Umbilical cord (tissue), 2 donors: Measurements from ENCODE around the gene NUDCD3. TPM values are rescaled to one million over a fixed set of nuclear protein-coding genes. Genes with fewer than 3 reads are reported as not detected.
A peak's percentile ranks its signal among the peaks of the same experiment; 100 is the strongest.

Experiments
- DNase-seq: peaks from one replicate; pipeline ENCODE4 v3.0.0-alpha.2; 2015; ENCODE audit warnings: low spot score
- total RNA-seq: library from RNA; depleted of rRNA; stranded (reverse); fragments of >200 nt; gene quantifications from one replicate; pipeline ENCODE4 v1.2.3, GENCODE V29; 2014; ENCODE audit warnings: low replicate concordance; ENCODE audit not compliant: insufficient read depth

The NUDCD3 gene
- total RNA-seq, 1 donor from 2014 or later, result 51.8 TPM

GRCh38 chr7:44368455-44368854 is 122.0 kb downstream of the NUDCD3 start:
- no peak for DNase-seq

DNA sequence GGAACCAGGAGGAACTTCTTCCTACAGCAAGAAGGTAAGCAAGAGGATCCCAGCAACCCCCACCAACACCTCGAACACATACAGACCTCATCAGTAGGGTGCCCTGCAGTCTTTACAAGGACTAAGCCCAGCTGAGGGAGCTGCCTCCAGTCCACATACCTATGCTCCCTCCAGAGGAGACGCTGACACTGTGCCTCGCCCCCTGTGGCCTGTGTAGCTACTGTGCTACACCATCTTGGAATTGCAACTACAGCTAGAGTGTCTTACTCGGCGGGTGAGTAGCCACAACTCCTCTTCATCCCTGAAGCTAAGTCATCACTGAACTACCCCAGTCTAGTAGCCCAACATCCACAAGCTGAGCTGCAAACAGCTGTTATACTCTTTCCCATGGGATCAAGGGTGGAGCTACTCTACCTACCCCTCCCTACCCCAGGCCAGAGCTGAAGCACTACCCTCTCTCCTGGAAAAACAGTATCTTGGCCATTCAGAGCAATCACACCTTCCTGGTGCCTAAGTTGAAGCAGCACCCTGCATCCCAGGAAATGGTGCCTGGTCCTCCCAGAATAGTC is 122.9 kb downstream of the NUDCD3 start:
- no peak for DNase-seq

- DNase-seq, result no peak
Measured at GRCh38 chr7:44366986-44367385, 123.5 kb downstream of the NUDCD3 start.

DNA sequence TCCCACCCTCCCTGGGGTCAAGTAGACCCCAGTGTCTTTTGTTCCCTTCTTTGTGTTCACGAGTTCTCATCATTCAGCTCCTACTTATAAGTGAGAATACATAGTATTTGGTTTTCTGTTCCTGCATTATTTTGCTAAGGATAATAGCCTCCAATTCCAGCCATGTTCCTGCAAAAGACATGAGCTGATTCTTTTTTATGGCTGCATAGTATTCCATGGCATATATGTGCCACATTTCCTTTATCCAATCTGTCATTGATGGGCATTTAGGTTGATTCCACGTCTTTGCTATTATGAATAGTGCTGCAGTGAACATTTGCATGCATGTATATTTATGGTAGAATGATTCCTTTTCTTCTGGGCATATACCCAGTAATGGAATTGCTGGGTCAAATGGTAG is 136.8 kb downstream of the NUDCD3 start:
- DNase-seq, result no peak

GRCh38 chr7:44348851-44349781 is 141.3 kb downstream of the NUDCD3 start:
- DNase-seq, result no peak

DNA sequence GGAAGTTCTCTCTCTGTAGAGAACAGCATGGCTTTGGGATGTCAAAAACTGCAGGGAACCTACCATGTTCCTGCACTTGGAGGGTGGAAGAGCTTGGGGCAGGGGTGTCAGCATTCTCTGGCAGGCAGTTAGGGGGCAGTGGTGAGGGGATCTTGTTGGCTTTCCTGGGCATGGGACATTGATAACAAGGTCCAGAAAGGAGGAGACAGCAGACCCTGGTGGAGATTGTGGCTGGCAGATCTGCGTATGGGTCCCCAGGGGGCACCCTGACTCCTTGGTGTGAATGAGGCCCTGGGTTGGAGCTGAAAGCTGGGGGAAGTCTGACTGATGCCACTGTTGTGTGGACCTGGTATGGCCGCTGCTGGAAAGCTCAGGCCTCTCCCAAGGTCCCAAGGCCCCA is 142.2 kb downstream of the NUDCD3 start:
- no peak for DNase-seq

GRCh38 chr7:44347546-44348114 is 142.8 kb downstream of the NUDCD3 start:
- no peak for DNase-seq

- DNase-seq, result no peak
Measured at GRCh38 chr7:44346063-44346462, 144.4 kb downstream of the NUDCD3 start.

DNA sequence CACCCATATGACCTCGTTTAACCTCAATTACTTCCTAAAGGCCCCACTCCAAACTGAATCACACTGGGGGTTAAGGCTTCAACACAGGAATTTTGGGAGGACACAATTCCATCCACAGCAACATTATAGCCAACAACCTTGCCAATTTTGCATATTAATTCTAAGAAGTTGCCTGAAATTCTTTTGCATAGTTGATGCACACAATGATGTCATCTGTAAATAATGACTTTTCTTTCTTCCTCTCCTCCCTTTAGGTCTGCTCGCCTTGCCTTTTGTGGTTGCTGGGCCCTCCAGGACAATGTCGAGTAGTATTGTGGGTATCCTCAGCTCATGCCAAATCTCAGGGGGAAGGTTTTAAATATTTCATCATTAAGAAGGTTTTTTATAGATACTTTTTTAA is 149.1 kb downstream of the NUDCD3 start:
- DNase-seq, result no peak

- no peak for DNase-seq
Measured at GRCh38 chr7:44338600-44338999, 151.9 kb downstream of the NUDCD3 start.

- no peak for DNase-seq
Measured at GRCh38 chr7:44336491-44336890, 154.0 kb downstream of the NUDCD3 start.

GRCh38 chr7:44335184-44335583 is 155.3 kb downstream of the NUDCD3 start:
- no peak for DNase-seq

DNA sequence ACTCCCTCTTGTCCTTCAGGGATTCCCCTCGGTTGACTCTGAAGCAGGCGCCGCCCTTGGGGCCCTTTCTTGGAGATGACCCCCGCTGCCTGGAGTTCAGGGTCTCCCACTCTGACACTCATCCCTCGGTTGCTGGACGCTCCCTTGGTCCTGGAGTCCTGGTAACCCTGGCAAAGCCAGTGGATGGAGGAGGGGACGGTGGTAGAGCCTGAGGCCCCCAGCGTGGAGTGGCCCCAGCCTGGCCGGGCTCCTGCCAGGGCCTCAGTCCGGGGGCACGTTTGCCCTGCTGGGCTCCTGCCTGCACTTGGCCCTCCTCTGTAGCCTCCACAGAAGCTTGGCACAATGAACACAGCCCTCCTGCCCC is 155.7 kb downstream of the NUDCD3 start:
- DNase-seq, result no peak

- DNase-seq, result peak; percentile 35
Measured at GRCh38 chr7:44333911-44334733, 156.3 kb downstream of the NUDCD3 start.

DNA sequence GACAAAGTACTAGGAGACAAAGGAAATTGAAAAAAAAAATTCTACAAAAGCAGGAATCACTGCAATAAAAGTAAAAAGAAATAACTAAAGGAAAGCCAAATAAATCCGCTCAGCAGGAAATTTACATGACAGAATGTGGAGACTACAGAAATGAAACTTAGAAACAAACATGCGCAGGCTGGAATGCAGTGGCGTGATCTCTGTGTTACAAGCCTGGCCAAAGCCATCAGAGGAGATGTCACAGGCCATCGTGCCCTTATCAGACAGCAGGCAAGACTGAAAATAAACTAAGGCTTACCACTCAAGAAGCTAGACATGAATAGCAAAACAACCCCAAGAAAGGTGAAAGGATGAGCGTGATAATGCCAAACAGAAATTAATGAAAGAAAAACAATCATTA is 158.8 kb downstream of the NUDCD3 start:
- peak; percentile 44 for DNase-seq

- DNase-seq, result no peak
Measured at GRCh38 chr7:44330331-44330730, 160.1 kb downstream of the NUDCD3 start.

GRCh38 chr7:44329888-44330287 is 160.6 kb downstream of the NUDCD3 start:
- no peak for DNase-seq

Other genes starting within 250 kb of the NUDCD3 start
- not detected for gene CAMK2B, start 165.1 kb downstream of the NUDCD3 start, total RNA-seq
- 0.48 TPM for gene NPC1L1, start 50.7 kb upstream of the NUDCD3 start, total RNA-seq
- gene DDX56, start 83.2 kb upstream of the NUDCD3 start, total RNA-seq, result 28.4 TPM
- gene TMED4, start 91.6 kb upstream of the NUDCD3 start, total RNA-seq, result 84.7 TPM
- gene OGDH, start 116.0 kb upstream of the NUDCD3 start, total RNA-seq, result 33.9 TPM